GM23338 (cell line): ENCODE data around the gene ZMYND19. TPM values are rescaled to one million over a fixed set of nuclear protein-coding genes. Genes with fewer than 3 reads are reported as not detected.

Experiments used
- ATAC-seq: fragments of 200-7000 bp; cut with Tn5 transposase; 3 replicates; pipeline ENCODE4 v1.9.1; 2020
- DNase-seq: peaks from one replicate; pipeline ENCODE4 v3.0.0-alpha.2; 2015; ENCODE audit warnings: low spot score
- H2AFZ ChIP-seq: fragments of 200-600 bp; sonication (generic); 2 replicates; pipeline ENCODE4 v1.8.0; 2016; ENCODE audit warnings: antibody characterized with exemption, mild to moderate bottlenecking, moderate library complexity
- H3F3A ChIP-seq: fragments of 200-600 bp; sonication (generic); replicated peaks from 2 replicates; pipeline ENCODE4 v1.8.0; 2017; ENCODE audit warnings: antibody characterized with exemption, mixed run types, low read depth
- H3K27ac ChIP-seq: fragments of 200-600 bp; sonication (generic); 2 replicates; pipeline ENCODE4 v1.6.1; 2016; ENCODE audit warnings: low read depth
- H3K27me3 ChIP-seq: fragments of 200-600 bp; sonication (generic); 2 replicates; pipeline ENCODE4 v1.8.0; 2016; ENCODE audit warnings: mild to moderate bottlenecking, mixed run types, moderate library complexity; ENCODE audit not compliant: insufficient read depth
- H3K36me3 ChIP-seq: fragments of 200-600 bp; sonication (generic); 2 replicates; pipeline ENCODE4 v1.8.0; 2016; ENCODE audit warnings: mild to moderate bottlenecking; ENCODE audit not compliant: insufficient read depth
- H3K4me1 ChIP-seq: fragments of 200-600 bp; sonication (generic); 2 replicates; pipeline ENCODE4 v1.8.0; 2016; ENCODE audit warnings: mild to moderate bottlenecking, moderate library complexity; ENCODE audit not compliant: insufficient read depth
- H3K4me2 ChIP-seq: fragments of 200-600 bp; sonication (generic); 2 replicates; pipeline ENCODE4 v1.7.1; 2017; ENCODE audit warnings: mixed run types
- H3K4me3 ChIP-seq: fragments of 200-600 bp; sonication (generic); 2 replicates; pipeline ENCODE4 v1.6.1; 2016; ENCODE audit warnings: mixed run types
- H3K79me2 ChIP-seq: fragments of 200-600 bp; sonication (generic); replicated peaks from 2 replicates; pipeline ENCODE4 v1.8.0; 2017; ENCODE audit warnings: mild to moderate bottlenecking; ENCODE audit not compliant: insufficient read depth
- H3K9me2 ChIP-seq: fragments of 200-600 bp; sonication (generic); 2 replicates; pipeline ENCODE4 v1.8.0; 2017; ENCODE audit not compliant: insufficient read depth
- H4K20me1 ChIP-seq: fragments of 200-600 bp; sonication (generic); replicated peaks from 2 replicates; pipeline ENCODE4 v1.8.0; 2017; ENCODE audit warnings: mild to moderate bottlenecking; ENCODE audit not compliant: insufficient read depth
- H3K27ac Mint-ChIP-seq: 2 replicates; pipeline ENCODE4 v1.8.0; 2020; ENCODE audit warnings: inconsistent platforms, mild to moderate bottlenecking, moderate library complexity, mixed read lengths
- H3K27me3 Mint-ChIP-seq: 3 replicates; pipeline ENCODE4 v1.8.0; 2022; ENCODE audit warnings: low read depth, mild to moderate bottlenecking, moderate library complexity, mixed read lengths, inconsistent platforms; ENCODE audit not compliant: insufficient read depth, poor library complexity
- H3K36me3 Mint-ChIP-seq: 3 replicates; pipeline ENCODE4 v1.8.0; 2021; ENCODE audit warnings: low read depth, mild to moderate bottlenecking, inconsistent platforms, moderate library complexity, mixed read lengths
- H3K4me1 Mint-ChIP-seq: 3 replicates; pipeline ENCODE4 v1.8.0; 2020; ENCODE audit warnings: mild to moderate bottlenecking, inconsistent platforms, mixed read lengths
- H3K4me3 Mint-ChIP-seq: 3 replicates; pipeline ENCODE4 v1.8.0; 2021; ENCODE audit warnings: moderate library complexity, mild to moderate bottlenecking, inconsistent platforms, mixed read lengths
- H3K9me3 Mint-ChIP-seq: 3 replicates; pipeline ENCODE4 v1.8.0; 2020; ENCODE audit warnings: moderate library complexity, mild to moderate bottlenecking, inconsistent platforms, mixed read lengths
- CREB1 ChIP-seq: fragments of 250-450 bp; sonication (Bioruptor Pico); IDR thresholded peaks from 2 replicates; pipeline ENCODE4 v1.5.0; 2020; ENCODE audit warnings: low read depth, mild to moderate bottlenecking, moderate library complexity
- EZH2 ChIP-seq: fragments of 200-600 bp; sonication (generic); IDR thresholded peaks from one replicate; pipeline ENCODE4 v1.8.0; 2017; ENCODE audit warnings: antibody characterized with exemption, mild to moderate bottlenecking, low read depth; ENCODE audit not compliant: unreplicated experiment
- EZH2phosphoT487 ChIP-seq: fragments of 200-600 bp; sonication (generic); IDR thresholded peaks from one replicate; pipeline ENCODE4 v1.8.1; 2018; ENCODE audit warnings: antibody characterized with exemption; ENCODE audit not compliant: unreplicated experiment
- JUNB ChIP-seq: IDR thresholded peaks from one replicate; pipeline ENCODE4 v1.6.1; 2016; ENCODE audit warnings: antibody characterized with exemption; ENCODE audit not compliant: unreplicated experiment
- NANOG ChIP-seq: IDR thresholded peaks from 2 replicates; pipeline ENCODE4 v1.6.1; 2016; ENCODE audit warnings: antibody characterized with exemption, borderline replicate concordance
- POLR2AphosphoS5 ChIP-seq: IDR thresholded peaks from 2 replicates; pipeline ENCODE4 v1.6.1; 2016; ENCODE audit warnings: antibody characterized with exemption, low read depth
- STAT1 ChIP-seq: IDR thresholded peaks from one replicate; pipeline ENCODE4 v1.6.1; 2016; ENCODE audit warnings: antibody characterized with exemption; ENCODE audit not compliant: unreplicated experiment
- ZNF114 ChIP-seq: fragments of 250-450 bp; sonication (Bioruptor Pico); IDR thresholded peaks from 2 replicates; pipeline ENCODE4 v1.5.0; 2020; ENCODE audit warnings: mild to moderate bottlenecking, moderate library complexity
- ZNF331 ChIP-seq: fragments of 250-450 bp; sonication (Bioruptor Pico); IDR thresholded peaks from 2 replicates; pipeline ENCODE4 v1.5.0; 2020; ENCODE audit warnings: low read depth, mild to moderate bottlenecking, moderate library complexity
- polyA plus RNA-seq: library from polyadenylated mRNA; unstranded; fragments of >200 nt; fragmentation: Nextera tagmentation; extraction: Ambion mirVana; gene quantifications from 2 replicates; pipeline ENCODE4 v1.2.1, GENCODE V29; 2016
- total RNA-seq: library from RNA; depleted of rRNA; stranded (reverse); fragments of >200 nt; shearing (Covaris generic); gene quantifications from 2 replicates; pipeline ENCODE4 v1.2.3, GENCODE V29; 2014
- TF ChIP-seq, protein P1 (sequence below), 2 experiments: fragments of 200-600 bp in 1 of 2; sonication (generic) in 1 of 2; conservative IDR thresholded peaks; 2 replicates each; pipeline versions ENCODE4 v1.5.1 to v1.6.1; 2016 to 2017; ENCODE audit warnings: antibody characterized with exemption in 2 of 2, low read depth in 2 of 2, mild to moderate bottlenecking in 2 of 2, moderate library complexity in 1 of 2
- TF ChIP-seq, protein P2 (sequence below): fragments of 250-450 bp; sonication (Bioruptor Pico); IDR thresholded peaks from 2 replicates; pipeline ENCODE4 v1.5.0; 2020; ENCODE audit warnings: mild to moderate bottlenecking, moderate library complexity
- TF ChIP-seq, protein P3 (sequence below): IDR thresholded peaks from one replicate; pipeline ENCODE4 v1.6.1; 2018; ENCODE audit warnings: antibody characterized with exemption; ENCODE audit not compliant: unreplicated experiment
- TF ChIP-seq, protein P4 (sequence below): IDR thresholded peaks from 2 replicates; pipeline ENCODE4 v1.6.1; 2016; ENCODE audit warnings: antibody characterized with exemption

ZMYND19 gene
- total and polyA plus RNA-seq, 2 experiments from 2014 or later: 25.8 to 58.5 TPM

DNA sequence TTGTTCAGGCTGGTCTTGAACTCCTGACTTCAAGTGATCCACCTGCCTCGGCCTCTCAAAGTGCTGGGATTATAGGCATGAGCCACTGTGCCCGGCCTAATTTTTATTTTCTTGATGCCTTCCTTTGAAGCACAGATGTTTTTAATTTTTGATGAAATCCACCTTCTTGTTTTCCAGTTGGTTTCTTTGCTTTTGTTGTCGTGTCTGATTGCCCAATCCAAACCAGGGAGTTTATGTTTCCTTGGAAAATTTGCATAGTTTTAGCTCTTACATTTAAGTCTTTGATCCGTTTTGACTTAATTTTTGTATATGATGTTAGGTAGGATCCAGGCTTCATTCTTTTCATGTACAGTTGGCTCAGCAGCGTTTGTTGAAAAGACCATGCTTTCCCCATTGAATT, 43.7 kb upstream of the ZMYND19 start:
- Histone ChIP-seq H3K27me3 (no peaks in the 10 kb centered on the region), H2AFZ (no peak overlapping the region), H3K79me2 (peaks cover 100% of the 10 kb centered on the region), H3K4me3 (no peak overlapping the region), H3K4me1 (peaks cover 22% of the 10 kb centered on the region), H4K20me1 (peaks cover 72% of the 10 kb centered on the region), H3K27ac (peak overlapping the region; percentile 40; the same call in 1 of the 2 replicates), H3K36me3 (no peaks in the 10 kb centered on the region), H3K9me2 (no peaks in the 10 kb centered on the region), H3K4me2 (no peak overlapping the region), H3F3A (no peaks in the 10 kb centered on the region; the same call in 1 of the 2 replicates)
- TF ChIP-seq, protein P1, sequence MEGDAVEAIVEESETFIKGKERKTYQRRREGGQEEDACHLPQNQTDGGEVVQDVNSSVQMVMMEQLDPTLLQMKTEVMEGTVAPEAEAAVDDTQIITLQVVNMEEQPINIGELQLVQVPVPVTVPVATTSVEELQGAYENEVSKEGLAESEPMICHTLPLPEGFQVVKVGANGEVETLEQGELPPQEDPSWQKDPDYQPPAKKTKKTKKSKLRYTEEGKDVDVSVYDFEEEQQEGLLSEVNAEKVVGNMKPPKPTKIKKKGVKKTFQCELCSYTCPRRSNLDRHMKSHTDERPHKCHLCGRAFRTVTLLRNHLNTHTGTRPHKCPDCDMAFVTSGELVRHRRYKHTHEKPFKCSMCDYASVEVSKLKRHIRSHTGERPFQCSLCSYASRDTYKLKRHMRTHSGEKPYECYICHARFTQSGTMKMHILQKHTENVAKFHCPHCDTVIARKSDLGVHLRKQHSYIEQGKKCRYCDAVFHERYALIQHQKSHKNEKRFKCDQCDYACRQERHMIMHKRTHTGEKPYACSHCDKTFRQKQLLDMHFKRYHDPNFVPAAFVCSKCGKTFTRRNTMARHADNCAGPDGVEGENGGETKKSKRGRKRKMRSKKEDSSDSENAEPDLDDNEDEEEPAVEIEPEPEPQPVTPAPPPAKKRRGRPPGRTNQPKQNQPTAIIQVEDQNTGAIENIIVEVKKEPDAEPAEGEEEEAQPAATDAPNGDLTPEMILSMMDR (conservative IDR thresholded peaks at IDR 0.05; ENCODE audit: low read depth in 2 of 2): no peak
- TF ChIP-seq STAT1: no peak
- TF ChIP-seq EZH2phosphoT487: no peak
- TF ChIP-seq JUNB: no peak
- no peak for TF ChIP-seq CREB1 (CRISPR knock-in tag)
- no peak for TF ChIP-seq ZNF331 (CRISPR knock-in tag)
- TF ChIP-seq ZNF114: no peak
- TF ChIP-seq, protein P2, sequence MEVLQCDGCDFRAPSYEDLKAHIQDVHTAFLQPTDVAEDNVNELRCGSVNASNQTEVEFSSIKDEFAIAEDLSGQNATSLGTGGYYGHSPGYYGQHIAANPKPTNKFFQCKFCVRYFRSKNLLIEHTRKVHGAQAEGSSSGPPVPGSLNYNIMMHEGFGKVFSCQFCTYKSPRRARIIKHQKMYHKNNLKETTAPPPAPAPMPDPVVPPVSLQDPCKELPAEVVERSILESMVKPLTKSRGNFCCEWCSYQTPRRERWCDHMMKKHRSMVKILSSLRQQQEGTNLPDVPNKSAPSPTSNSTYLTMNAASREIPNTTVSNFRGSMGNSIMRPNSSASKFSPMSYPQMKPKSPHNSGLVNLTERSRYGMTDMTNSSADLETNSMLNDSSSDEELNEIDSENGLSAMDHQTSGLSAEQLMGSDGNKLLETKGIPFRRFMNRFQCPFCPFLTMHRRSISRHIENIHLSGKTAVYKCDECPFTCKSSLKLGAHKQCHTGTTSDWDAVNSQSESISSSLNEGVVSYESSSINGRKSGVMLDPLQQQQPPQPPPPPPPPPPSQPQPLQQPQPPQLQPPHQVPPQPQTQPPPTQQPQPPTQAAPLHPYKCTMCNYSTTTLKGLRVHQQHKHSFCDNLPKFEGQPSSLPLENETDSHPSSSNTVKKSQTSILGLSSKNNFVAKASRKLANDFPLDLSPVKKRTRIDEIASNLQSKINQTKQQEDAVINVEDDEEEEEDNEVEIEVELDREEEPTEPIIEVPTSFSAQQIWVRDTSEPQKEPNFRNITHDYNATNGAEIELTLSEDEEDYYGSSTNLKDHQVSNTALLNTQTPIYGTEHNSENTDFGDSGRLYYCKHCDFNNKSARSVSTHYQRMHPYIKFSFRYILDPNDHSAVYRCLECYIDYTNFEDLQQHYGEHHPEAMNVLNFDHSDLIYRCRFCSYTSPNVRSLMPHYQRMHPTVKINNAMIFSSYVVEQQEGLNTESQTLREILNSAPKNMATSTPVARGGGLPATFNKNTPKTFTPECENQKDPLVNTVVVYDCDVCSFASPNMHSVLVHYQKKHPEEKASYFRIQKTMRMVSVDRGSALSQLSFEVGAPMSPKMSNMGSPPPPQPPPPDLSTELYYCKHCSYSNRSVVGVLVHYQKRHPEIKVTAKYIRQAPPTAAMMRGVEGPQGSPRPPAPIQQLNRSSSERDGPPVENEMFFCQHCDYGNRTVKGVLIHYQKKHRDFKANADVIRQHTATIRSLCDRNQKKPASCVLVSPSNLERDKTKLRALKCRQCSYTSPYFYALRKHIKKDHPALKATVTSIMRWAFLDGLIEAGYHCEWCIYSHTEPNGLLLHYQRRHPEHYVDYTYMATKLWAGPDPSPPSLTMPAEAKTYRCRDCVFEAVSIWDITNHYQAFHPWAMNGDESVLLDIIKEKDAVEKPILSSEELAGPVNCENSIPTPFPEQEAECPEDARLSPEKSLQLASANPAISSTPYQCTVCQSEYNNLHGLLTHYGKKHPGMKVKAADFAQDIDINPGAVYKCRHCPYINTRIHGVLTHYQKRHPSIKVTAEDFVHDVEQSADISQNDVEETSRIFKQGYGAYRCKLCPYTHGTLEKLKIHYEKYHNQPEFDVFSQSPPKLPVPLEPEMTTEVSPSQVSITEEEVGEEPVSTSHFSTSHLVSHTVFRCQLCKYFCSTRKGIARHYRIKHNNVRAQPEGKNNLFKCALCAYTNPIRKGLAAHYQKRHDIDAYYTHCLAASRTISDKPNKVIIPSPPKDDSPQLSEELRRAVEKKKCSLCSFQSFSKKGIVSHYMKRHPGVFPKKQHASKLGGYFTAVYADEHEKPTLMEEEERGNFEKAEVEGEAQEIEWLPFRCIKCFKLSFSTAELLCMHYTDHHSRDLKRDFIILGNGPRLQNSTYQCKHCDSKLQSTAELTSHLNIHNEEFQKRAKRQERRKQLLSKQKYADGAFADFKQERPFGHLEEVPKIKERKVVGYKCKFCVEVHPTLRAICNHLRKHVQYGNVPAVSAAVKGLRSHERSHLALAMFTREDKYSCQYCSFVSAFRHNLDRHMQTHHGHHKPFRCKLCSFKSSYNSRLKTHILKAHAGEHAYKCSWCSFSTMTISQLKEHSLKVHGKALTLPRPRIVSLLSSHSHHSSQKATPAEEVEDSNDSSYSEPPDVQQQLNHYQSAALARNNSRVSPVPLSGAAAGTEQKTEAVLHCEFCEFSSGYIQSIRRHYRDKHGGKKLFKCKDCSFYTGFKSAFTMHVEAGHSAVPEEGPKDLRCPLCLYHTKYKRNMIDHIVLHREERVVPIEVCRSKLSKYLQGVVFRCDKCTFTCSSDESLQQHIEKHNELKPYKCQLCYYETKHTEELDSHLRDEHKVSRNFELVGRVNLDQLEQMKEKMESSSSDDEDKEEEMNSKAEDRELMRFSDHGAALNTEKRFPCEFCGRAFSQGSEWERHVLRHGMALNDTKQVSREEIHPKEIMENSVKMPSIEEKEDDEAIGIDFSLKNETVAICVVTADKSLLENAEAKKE (CRISPR knock-in tag): no peak
- TF ChIP-seq EZH2: no peak
- TF ChIP-seq, protein P3, sequence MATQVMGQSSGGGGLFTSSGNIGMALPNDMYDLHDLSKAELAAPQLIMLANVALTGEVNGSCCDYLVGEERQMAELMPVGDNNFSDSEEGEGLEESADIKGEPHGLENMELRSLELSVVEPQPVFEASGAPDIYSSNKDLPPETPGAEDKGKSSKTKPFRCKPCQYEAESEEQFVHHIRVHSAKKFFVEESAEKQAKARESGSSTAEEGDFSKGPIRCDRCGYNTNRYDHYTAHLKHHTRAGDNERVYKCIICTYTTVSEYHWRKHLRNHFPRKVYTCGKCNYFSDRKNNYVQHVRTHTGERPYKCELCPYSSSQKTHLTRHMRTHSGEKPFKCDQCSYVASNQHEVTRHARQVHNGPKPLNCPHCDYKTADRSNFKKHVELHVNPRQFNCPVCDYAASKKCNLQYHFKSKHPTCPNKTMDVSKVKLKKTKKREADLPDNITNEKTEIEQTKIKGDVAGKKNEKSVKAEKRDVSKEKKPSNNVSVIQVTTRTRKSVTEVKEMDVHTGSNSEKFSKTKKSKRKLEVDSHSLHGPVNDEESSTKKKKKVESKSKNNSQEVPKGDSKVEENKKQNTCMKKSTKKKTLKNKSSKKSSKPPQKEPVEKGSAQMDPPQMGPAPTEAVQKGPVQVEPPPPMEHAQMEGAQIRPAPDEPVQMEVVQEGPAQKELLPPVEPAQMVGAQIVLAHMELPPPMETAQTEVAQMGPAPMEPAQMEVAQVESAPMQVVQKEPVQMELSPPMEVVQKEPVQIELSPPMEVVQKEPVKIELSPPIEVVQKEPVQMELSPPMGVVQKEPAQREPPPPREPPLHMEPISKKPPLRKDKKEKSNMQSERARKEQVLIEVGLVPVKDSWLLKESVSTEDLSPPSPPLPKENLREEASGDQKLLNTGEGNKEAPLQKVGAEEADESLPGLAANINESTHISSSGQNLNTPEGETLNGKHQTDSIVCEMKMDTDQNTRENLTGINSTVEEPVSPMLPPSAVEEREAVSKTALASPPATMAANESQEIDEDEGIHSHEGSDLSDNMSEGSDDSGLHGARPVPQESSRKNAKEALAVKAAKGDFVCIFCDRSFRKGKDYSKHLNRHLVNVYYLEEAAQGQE: no peak
- TF ChIP-seq NANOG: no peak
- TF ChIP-seq, protein P4, sequence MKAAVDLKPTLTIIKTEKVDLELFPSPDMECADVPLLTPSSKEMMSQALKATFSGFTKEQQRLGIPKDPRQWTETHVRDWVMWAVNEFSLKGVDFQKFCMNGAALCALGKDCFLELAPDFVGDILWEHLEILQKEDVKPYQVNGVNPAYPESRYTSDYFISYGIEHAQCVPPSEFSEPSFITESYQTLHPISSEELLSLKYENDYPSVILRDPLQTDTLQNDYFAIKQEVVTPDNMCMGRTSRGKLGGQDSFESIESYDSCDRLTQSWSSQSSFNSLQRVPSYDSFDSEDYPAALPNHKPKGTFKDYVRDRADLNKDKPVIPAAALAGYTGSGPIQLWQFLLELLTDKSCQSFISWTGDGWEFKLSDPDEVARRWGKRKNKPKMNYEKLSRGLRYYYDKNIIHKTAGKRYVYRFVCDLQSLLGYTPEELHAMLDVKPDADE: no peak
- no peak for TF ChIP-seq POLR2AphosphoS5
- H3K27ac Mint-ChIP-seq: no peak overlapping the region
- DNase-seq: no peak
- H3K4me1 Mint-ChIP-seq: peaks cover 34% of the 10 kb centered on the region
- H3K9me3 Mint-ChIP-seq: no peaks in the 10 kb centered on the region
- H3K36me3 Mint-ChIP-seq: no peaks in the 10 kb centered on the region
- ATAC-seq: no peak
- no peak overlapping the region for H3K4me3 Mint-ChIP-seq
- H3K27me3 Mint-ChIP-seq: peaks cover 3% of the 10 kb centered on the region
